CD8-positive, alpha-beta memory T cell (primary cell): Measurements from ENCODE around the gene RNF220. TPM values are rescaled to one million over a fixed set of nuclear protein-coding genes. Genes with fewer than 3 reads are reported as not detected.
A peak's percentile ranks its signal among the peaks of the same experiment; 100 is the strongest.

Experiments used
- CTCF ChIA-PET: fragments of 350-600 bp; sonication (Branson Sonifier 250); formaldehyde crosslinking; loops from one replicate; lab custom pipeline; 2021; ENCODE audit warnings: antibody characterized with exemption; lab: Charles Lee
- POLR2A ChIA-PET: fragments of 350-600 bp; sonication (Branson Sonifier 250); formaldehyde crosslinking; loops from one replicate; lab custom pipeline; 2021; ENCODE audit warnings: antibody characterized with exemption; lab: Charles Lee
- DNase-seq, 5 donors: peaks; one replicate each; pipeline versions ENCODE4 v3.0.0 to v3.0.0-alpha.2; 2020 to 2022; ENCODE audit warnings: mixed read lengths in 1 of 5
- H3K27ac ChIP-seq: one replicate; pipeline ENCODE4 v1.7.0; 2013; ENCODE audit warnings: low read depth, mild to moderate bottlenecking, low read length, moderate library complexity
- H3K27me3 ChIP-seq: 2 replicates; pipeline ENCODE4 v1.7.0; 2013; ENCODE audit warnings: low read length, mild to moderate bottlenecking; ENCODE audit not compliant: insufficient read depth, poor library complexity, severe bottlenecking
- H3K36me3 ChIP-seq: 2 replicates; pipeline ENCODE4 v1.7.0; 2013; ENCODE audit warnings: mild to moderate bottlenecking, low read length, moderate library complexity; ENCODE audit not compliant: insufficient read depth
- H3K4me1 ChIP-seq: 2 replicates; pipeline ENCODE4 v1.7.0; 2013; ENCODE audit warnings: mild to moderate bottlenecking, low read length, moderate library complexity; ENCODE audit not compliant: insufficient read depth
- H3K4me3 ChIP-seq: 2 replicates; pipeline ENCODE4 v1.7.0; 2013; ENCODE audit warnings: mild to moderate bottlenecking, low read length
- H3K9me3 ChIP-seq: 2 replicates; pipeline ENCODE4 v1.7.0; 2013; ENCODE audit warnings: mild to moderate bottlenecking, low read length
- H3K27ac Mint-ChIP-seq, 8 donors: one replicate each; pipeline ENCODE4 v1.8.0; 2020 to 2021; ENCODE audit warnings: mixed read lengths in 8 of 8, mild to moderate bottlenecking in 6 of 8, inconsistent platforms in 3 of 8, moderate library complexity in 3 of 8
- H3K27me3 Mint-ChIP-seq, 2 donors: one replicate each; pipeline ENCODE4 v1.8.0; 2020 to 2021; ENCODE audit warnings: mixed read lengths in 2 of 2, mild to moderate bottlenecking in 1 of 2, moderate library complexity in 1 of 2
- H3K36me3 Mint-ChIP-seq, 3 donors: one replicate each; pipeline ENCODE4 v1.8.0; 2020 to 2021; ENCODE audit warnings: mixed read lengths in 3 of 3, inconsistent platforms in 1 of 3, mild to moderate bottlenecking in 1 of 3
- H3K4me1 Mint-ChIP-seq, 3 donors: one replicate each; pipeline ENCODE4 v1.8.0; 2020 to 2021; ENCODE audit warnings: mixed read lengths in 3 of 3, inconsistent platforms in 1 of 3, mild to moderate bottlenecking in 1 of 3
- H3K4me3 Mint-ChIP-seq, 7 donors: one replicate each; pipeline ENCODE4 v1.8.0; 2020 to 2021; ENCODE audit warnings: mixed read lengths in 7 of 7, mild to moderate bottlenecking in 6 of 7, moderate library complexity in 4 of 7, inconsistent platforms in 2 of 7
- H3K9me3 Mint-ChIP-seq, 5 donors: one replicate each; pipeline ENCODE4 v1.8.0; 2020 to 2022; ENCODE audit warnings: mixed read lengths in 5 of 5, mild to moderate bottlenecking in 3 of 5, moderate library complexity in 2 of 5, inconsistent platforms in 1 of 5
- polyA plus RNA-seq: library from polyadenylated mRNA; unstranded; fragments of 300-500 nt; fragmentation: Illumina TruSeq; gene quantifications from one replicate; pipeline ENCODE4 v1.2.3, GENCODE V29; 2021
- total RNA-seq, 2 experiments: library from RNA; stranded (reverse); gene quantifications; one replicate each; pipeline ENCODE4 v1.2.3, GENCODE V29; 2021

The RNF220 gene
- total and polyA plus RNA-seq, 3 experiments from 2014 or later = 104 to 115 (median 115) TPM

GRCh38 chr1:44368471-44369151, 36.4 kb upstream of the RNF220 start:
- no peaks in the 10 kb centered on the region for H3K36me3 Mint-ChIP-seq
- Histone ChIP-seq H3K4me1 (no peaks in the 10 kb centered on the region), H3K27me3 (no peaks in the 10 kb centered on the region), H3K36me3 (no peaks in the 10 kb centered on the region), H3K9me3 (no peaks in the 10 kb centered on the region), H3K27ac (no peak overlapping the region), H3K4me3 (no peak overlapping the region)
- ChIA-PET CTCF (no interaction called here), POLR2A (no interaction called here)
- H3K4me3 Mint-ChIP-seq = no peak overlapping the region
- no peaks in the 10 kb centered on the region for H3K4me1 Mint-ChIP-seq
- H3K27ac Mint-ChIP-seq = peak overlapping the region in 1 of 8 donors; percentile 79
- peaks cover 3% of the 10 kb centered on the region in 2 donors for H3K27me3 Mint-ChIP-seq
- H3K9me3 Mint-ChIP-seq = no peaks in the 10 kb centered on the region
- no peak for DNase-seq

- no peak overlapping the region for H3K4me3 Mint-ChIP-seq
- CTCF ChIA-PET = no interaction called here
Measured at GRCh38 chr1:44371206-44371605, 33.8 kb upstream of the RNF220 start.

GRCh38 chr1:44375547-44375946, 29.5 kb upstream of the RNF220 start:
- H3K9me3 Mint-ChIP-seq = no peaks in the 10 kb centered on the region
- POLR2A ChIA-PET = no interaction called here
- CTCF ChIA-PET = no interaction called here

More at GRCh38 chr1:44371206-44371605, 33.8 kb upstream of the RNF220 start:
- H3K4me1 ChIP-seq = no peaks in the 10 kb centered on the region
- H3K4me3 ChIP-seq = no peak overlapping the region
- no peaks in the 10 kb centered on the region for H3K36me3 Mint-ChIP-seq
- no peak for DNase-seq
- H3K36me3 ChIP-seq = no peaks in the 10 kb centered on the region
- H3K27ac Mint-ChIP-seq = no peak overlapping the region
- no peaks in the 10 kb centered on the region for H3K27me3 ChIP-seq
- H3K9me3 ChIP-seq = no peaks in the 10 kb centered on the region
- no peaks in the 10 kb centered on the region for H3K9me3 Mint-ChIP-seq
- H3K4me1 Mint-ChIP-seq = no peaks in the 10 kb centered on the region
- H3K27me3 Mint-ChIP-seq = peaks cover 2 to 3% of the 10 kb centered on the region in 2 donors
- no peak overlapping the region for H3K27ac ChIP-seq
- POLR2A ChIA-PET = no interaction called here

GRCh38 chr1:44377925-44378784, 26.9 kb upstream of the RNF220 start:
- peaks cover 0 to 9% of the 10 kb centered on the region in 2 donors for H3K27me3 Mint-ChIP-seq
- no peaks in the 10 kb centered on the region for H3K4me1 Mint-ChIP-seq
- ChIA-PET POLR2A (no interaction called here), CTCF (interaction anchor here (0.6 to 3.6 kb wide), 5 partner anchors 8 to 274 kb away, joined by 3 to 26 read pairs (median 4); no protein-coding TSS in a partner anchor)
- H3K9me3 Mint-ChIP-seq = no peaks in the 10 kb centered on the region
- no peak overlapping the region for H3K4me3 ChIP-seq
- H3K27ac Mint-ChIP-seq = no peak overlapping the region
- no peaks in the 10 kb centered on the region for H3K36me3 Mint-ChIP-seq
- no peak overlapping the region for H3K4me3 Mint-ChIP-seq
- H3K4me1 ChIP-seq = no peaks in the 10 kb centered on the region
- no peaks in the 10 kb centered on the region for H3K9me3 ChIP-seq
- no peaks in the 10 kb centered on the region for H3K36me3 ChIP-seq
- no peaks in the 10 kb centered on the region for H3K27me3 ChIP-seq
- peak; percentile 7 to 57 (median 11) for DNase-seq
- no peak overlapping the region for H3K27ac ChIP-seq

More at GRCh38 chr1:44375547-44375946, 29.5 kb upstream of the RNF220 start:
- no peak for DNase-seq
- Histone ChIP-seq H3K36me3 (no peaks in the 10 kb centered on the region), H3K9me3 (no peaks in the 10 kb centered on the region), H3K4me3 (no peak overlapping the region), H3K27ac (no peak overlapping the region), H3K4me1 (no peaks in the 10 kb centered on the region), H3K27me3 (no peaks in the 10 kb centered on the region)
- no peak overlapping the region for H3K4me3 Mint-ChIP-seq
- H3K36me3 Mint-ChIP-seq = no peaks in the 10 kb centered on the region
- no peaks in the 10 kb centered on the region for H3K27me3 Mint-ChIP-seq
- no peaks in the 10 kb centered on the region for H3K4me1 Mint-ChIP-seq
- H3K27ac Mint-ChIP-seq = no peak overlapping the region

- Histone ChIP-seq H3K4me1 (no peaks in the 10 kb centered on the region), H3K36me3 (no peaks in the 10 kb centered on the region), H3K27ac (no peak overlapping the region), H3K27me3 (no peaks in the 10 kb centered on the region), H3K4me3 (no peak overlapping the region), H3K9me3 (no peaks in the 10 kb centered on the region)
- Mint-ChIP-seq H3K9me3 (no peaks in the 10 kb centered on the region), H3K4me1 (no peaks in the 10 kb centered on the region), H3K4me3 (no peak overlapping the region), H3K36me3 (no peaks in the 10 kb centered on the region), H3K27me3 (peaks cover 1 to 18% of the 10 kb centered on the region in 2 donors), H3K27ac (no peak overlapping the region)
- ChIA-PET POLR2A (no interaction called here), CTCF (interaction anchor here (2.8 to 3.0 kb wide), 2 partner anchors 213 to 214 kb away, joined by 8 to 13 read pairs; no protein-coding TSS in a partner anchor)
- no peak for DNase-seq
Measured at GRCh38 chr1:44380666-44381177, 24.3 kb upstream of the RNF220 start.

- no peaks in the 10 kb centered on the region for H3K36me3 ChIP-seq
- H3K27me3 Mint-ChIP-seq = peaks cover 6 to 31% of the 10 kb centered on the region in 2 donors
- H3K9me3 ChIP-seq = no peaks in the 10 kb centered on the region
- H3K4me3 ChIP-seq = no peak overlapping the region
- ChIA-PET POLR2A (no interaction called here), CTCF (no interaction called here)
- H3K27ac Mint-ChIP-seq = no peak overlapping the region
- no peak overlapping the region for H3K27ac ChIP-seq
- H3K27me3 ChIP-seq = no peaks in the 10 kb centered on the region
- H3K4me1 ChIP-seq = no peaks in the 10 kb centered on the region
- no peaks in the 10 kb centered on the region for H3K4me1 Mint-ChIP-seq
- no peaks in the 10 kb centered on the region for H3K36me3 Mint-ChIP-seq
- no peak for DNase-seq
- no peaks in the 10 kb centered on the region for H3K9me3 Mint-ChIP-seq
- no peak overlapping the region for H3K4me3 Mint-ChIP-seq
Measured at GRCh38 chr1:44388551-44388950, 16.5 kb upstream of the RNF220 start.

GRCh38 chr1:44389437-44389836, 15.6 kb upstream of the RNF220 start:
- Mint-ChIP-seq H3K27ac (no peak overlapping the region), H3K27me3 (peaks cover 8 to 38% of the 10 kb centered on the region in 2 donors), H3K4me3 (no peak overlapping the region), H3K4me1 (no peaks in the 10 kb centered on the region), H3K9me3 (no peaks in the 10 kb centered on the region), H3K36me3 (no peaks in the 10 kb centered on the region)
- Histone ChIP-seq H3K27ac (no peak overlapping the region), H3K27me3 (peaks cover 6% of the 10 kb centered on the region), H3K4me1 (no peaks in the 10 kb centered on the region), H3K36me3 (no peaks in the 10 kb centered on the region), H3K9me3 (no peaks in the 10 kb centered on the region), H3K4me3 (no peak overlapping the region)
- ChIA-PET POLR2A (no interaction called here), CTCF (no interaction called here)
- no peak for DNase-seq

- ChIA-PET POLR2A (no interaction called here), CTCF (no interaction called here)
- H3K4me1 ChIP-seq = no peaks in the 10 kb centered on the region
- Mint-ChIP-seq H3K27me3 (peaks cover 11 to 37% of the 10 kb centered on the region in 2 donors), H3K4me3 (no peak overlapping the region), H3K9me3 (peaks cover 0 to under 1% (median 0%) of the 10 kb centered on the region in 5 donors), H3K4me1 (no peaks in the 10 kb centered on the region), H3K27ac (no peak overlapping the region), H3K36me3 (no peaks in the 10 kb centered on the region)
- no peaks in the 10 kb centered on the region for H3K36me3 ChIP-seq
- H3K9me3 ChIP-seq = no peaks in the 10 kb centered on the region
- peaks cover 8% of the 10 kb centered on the region for H3K27me3 ChIP-seq
- no peak overlapping the region for H3K4me3 ChIP-seq
- no peak for DNase-seq
- H3K27ac ChIP-seq = no peak overlapping the region
Measured at GRCh38 chr1:44390277-44390676, 14.8 kb upstream of the RNF220 start.
